IPS-NIHi7 (cell line): Measurements from ENCODE around the gene LRRC4C.
"Not testable (repeated sequence)": the region's sequence is repeated elsewhere in the genome, so short reads cannot be mapped to it uniquely, and the experiment has no call there.

Experiments
- DNase-seq: peaks from one replicate; pipeline ENCODE4 v3.0.0; 2012; ENCODE audit warnings: mixed read lengths; ENCODE audit errors: extremely low spot score

The LRRC4C gene

GRCh38 chr11:40877256-40877655, 582.2 kb downstream of the LRRC4C start:
- no peak for DNase-seq

GRCh38 chr11:40867991-40868632, 591.3 kb downstream of the LRRC4C start:
- no peak for DNase-seq

GRCh38 chr11:40857754-40858153, 601.7 kb downstream of the LRRC4C start:
- DNase-seq = not testable (repeated sequence)

- no peak for DNase-seq
Observed at GRCh38 chr11:40842750-40843339, 616.6 kb downstream of the LRRC4C start.

- DNase-seq = no peak
Observed at GRCh38 chr11:40841231-40841630, 618.2 kb downstream of the LRRC4C start.

GRCh38 chr11:40838181-40838683, 621.2 kb downstream of the LRRC4C start:
- no peak for DNase-seq

- no peak for DNase-seq
Observed at GRCh38 chr11:40827116-40827515, 632.3 kb downstream of the LRRC4C start.

GRCh38 chr11:40826601-40827000, 632.9 kb downstream of the LRRC4C start:
- no peak for DNase-seq

GRCh38 chr11:40825201-40825834, 634.1 kb downstream of the LRRC4C start:
- no peak for DNase-seq

- peak; percentile 15 for DNase-seq
Observed at GRCh38 chr11:40819230-40819629, 640.2 kb downstream of the LRRC4C start.

GRCh38 chr11:40816976-40817375, 642.5 kb downstream of the LRRC4C start:
- DNase-seq = no peak

GRCh38 chr11:40797981-40798380, 661.5 kb downstream of the LRRC4C start:
- no peak for DNase-seq

GRCh38 chr11:40787224-40787623, 672.2 kb downstream of the LRRC4C start:
- peak; percentile 9 for DNase-seq

GRCh38 chr11:40763046-40763445, 696.4 kb downstream of the LRRC4C start:
- no peak for DNase-seq

GRCh38 chr11:40759341-40759740, 700.1 kb downstream of the LRRC4C start:
- DNase-seq = no peak

- no peak for DNase-seq
Observed at GRCh38 chr11:40754297-40754696, 705.2 kb downstream of the LRRC4C start.

- no peak for DNase-seq
Observed at GRCh38 chr11:40746282-40746681, 713.2 kb downstream of the LRRC4C start.

- DNase-seq = no peak
Observed at GRCh38 chr11:40732132-40732531, 727.3 kb downstream of the LRRC4C start.

GRCh38 chr11:40722179-40722795, 737.2 kb downstream of the LRRC4C start:
- peak; percentile 65 for DNase-seq

GRCh38 chr11:40716344-40717130, 742.9 kb downstream of the LRRC4C start:
- DNase-seq = peak; percentile 43

- no peak for DNase-seq
Observed at GRCh38 chr11:40713083-40713482, 746.4 kb downstream of the LRRC4C start.

- no peak for DNase-seq
Observed at GRCh38 chr11:40701027-40701426, 758.4 kb downstream of the LRRC4C start.
